Fibroblast of the aortic adventitia (primary cell): Measurements from ENCODE around the gene KRTAP2-4. TPM values are rescaled to one million over a fixed set of nuclear protein-coding genes. Genes with fewer than 3 reads are reported as not detected.
"Not testable (repeated sequence)": the region's sequence is repeated elsewhere in the genome, so short reads cannot be mapped to it uniquely, and the experiment has no call there.

Source experiments
- DNase-seq: peaks from one replicate; pipeline ENCODE4 v3.0.0-alpha.2; 2010; ENCODE audit warnings: low read depth
- H3K4me3 ChIP-seq: 2 replicates; pipeline ENCODE4 v1.5.1; 2011; ENCODE audit warnings: low read depth, mild to moderate bottlenecking, control low read depth, low read length, moderate library complexity
- CTCF ChIP-seq: IDR thresholded peaks from 2 replicates; pipeline ENCODE4 v1.5.1; 2011; ENCODE audit warnings: mild to moderate bottlenecking, low read length, control low read depth, inconsistent platforms; ENCODE audit not compliant: insufficient read depth
- total RNA-seq: library from RNA; depleted of rRNA; stranded (reverse); fragments of >200 nt; gene quantifications from 2 replicates; pipeline ENCODE4 v1.2.3, GENCODE V29; 2012; ENCODE audit warnings: low replicate concordance

KRTAP2-4 gene
- total RNA-seq, 1 donor = not detected

DNA sequence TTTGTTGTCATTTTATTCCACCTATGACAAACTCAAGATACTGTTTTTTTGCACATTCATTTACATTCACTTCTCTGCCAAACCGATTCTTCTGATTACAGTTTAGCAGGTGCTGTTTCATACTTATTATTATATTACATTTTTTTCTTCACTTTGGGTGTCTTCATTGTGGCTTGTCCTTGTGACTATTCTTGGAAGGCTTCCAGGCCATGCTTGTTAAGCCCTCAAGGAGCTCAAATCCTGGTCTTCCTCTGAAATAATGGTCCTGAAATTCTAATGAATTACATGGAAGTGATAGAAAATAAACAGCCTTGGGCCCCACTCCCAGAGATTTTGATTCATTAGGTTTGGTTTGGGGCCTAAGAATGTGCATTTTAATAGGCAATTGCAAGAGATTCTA lies 1.4 kb downstream of the KRTAP2-4 start:
- H3K4me3 ChIP-seq = no peak overlapping the region
- no peak for TF ChIP-seq CTCF
- no peak for DNase-seq

DNA sequence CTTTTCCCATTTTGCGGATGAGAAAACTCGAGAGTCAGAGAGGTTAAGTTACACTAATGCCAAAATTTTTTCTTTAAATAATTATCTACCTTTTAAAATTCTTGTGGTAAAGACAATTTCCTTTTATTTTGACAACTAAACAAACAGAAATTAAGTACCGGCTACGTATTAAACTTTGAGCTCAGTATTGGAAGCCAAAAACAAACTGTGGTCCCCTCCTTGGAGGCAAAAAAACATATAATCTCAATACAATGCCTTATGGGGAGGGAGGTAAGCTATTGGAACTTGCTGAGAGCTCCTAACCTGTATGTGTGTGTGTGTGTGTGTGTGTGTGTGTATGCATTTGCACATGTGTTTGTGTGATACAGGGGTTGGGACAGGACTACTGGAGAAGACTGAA lies 2.2 kb downstream of the KRTAP2-4 start:
- no peak for DNase-seq
- no peak for TF ChIP-seq CTCF
- no peak overlapping the region for H3K4me3 ChIP-seq

GRCh38 chr17:41061964-41062363 lies 3.7 kb downstream of the KRTAP2-4 start:
- no peak overlapping the region for H3K4me3 ChIP-seq
- DNase-seq = peak; percentile 92
- no peak for TF ChIP-seq CTCF

GRCh38 chr17:41060052-41060604 lies 5.6 kb downstream of the KRTAP2-4 start, which contains the start of gene KRTAP2-3:
KRTAP2-3 (minus strand) TSS chr17:41060114; CDS start chr17:41060050, 64 bp downstream.
- TF ChIP-seq CTCF = no peak
- peak; percentile 88 for DNase-seq
- no peak within 1 kb of the TSS for H3K4me3 ChIP-seq

GRCh38 chr17:41059276-41060051 lies 6.2 kb downstream of the KRTAP2-4 start:
- not testable (repeated sequence) for H3K4me3 ChIP-seq
- DNase-seq = peak; percentile 78

DNA sequence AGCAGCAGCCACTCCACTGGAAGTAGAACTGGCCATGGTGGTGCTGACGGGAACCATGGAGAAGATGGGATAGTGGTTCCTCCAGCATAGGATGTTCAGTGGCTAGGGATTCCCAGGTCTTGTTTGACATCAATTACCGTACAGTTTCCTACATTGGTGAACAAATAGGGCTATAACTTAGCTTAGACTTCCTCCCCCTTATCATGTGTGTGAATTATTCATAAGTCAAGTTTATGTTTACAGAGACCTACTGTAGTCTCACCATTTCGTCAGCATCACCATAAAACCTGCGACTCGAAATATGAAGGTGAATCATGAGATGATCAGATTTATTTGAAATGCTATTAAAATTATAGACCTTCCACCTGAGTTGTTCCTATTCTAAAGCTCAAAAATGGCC lies 6.9 kb downstream of the KRTAP2-4 start:
- DNase-seq = no peak
- H3K4me3 ChIP-seq = no peak overlapping the region
- TF ChIP-seq CTCF = no peak

GRCh38 chr17:41057547-41057946 lies 8.1 kb downstream of the KRTAP2-4 start:
- H3K4me3 ChIP-seq = no peak overlapping the region
- TF ChIP-seq CTCF = no peak
- no peak for DNase-seq

GRCh38 chr17:41055130-41055529 lies 10.5 kb downstream of the KRTAP2-4 start, which contains the start of gene KRTAP2-2:
KRTAP2-2 (minus strand) TSS chr17:41055230; CDS start chr17:41055211, 19 bp downstream.
- not testable (repeated sequence) for DNase-seq

GRCh38 chr17:41054556-41054955 lies 11.1 kb downstream of the KRTAP2-4 start:
- not testable (repeated sequence) for H3K4me3 ChIP-seq, DNase-seq

More at GRCh38 chr17:41055130-41055529, 10.5 kb downstream of the KRTAP2-4 start, which contains the start of gene KRTAP2-2:
- H3K4me3 ChIP-seq = not testable (repeated sequence)
